ENCODE data around the gene GRAMD2A.

DNA sequence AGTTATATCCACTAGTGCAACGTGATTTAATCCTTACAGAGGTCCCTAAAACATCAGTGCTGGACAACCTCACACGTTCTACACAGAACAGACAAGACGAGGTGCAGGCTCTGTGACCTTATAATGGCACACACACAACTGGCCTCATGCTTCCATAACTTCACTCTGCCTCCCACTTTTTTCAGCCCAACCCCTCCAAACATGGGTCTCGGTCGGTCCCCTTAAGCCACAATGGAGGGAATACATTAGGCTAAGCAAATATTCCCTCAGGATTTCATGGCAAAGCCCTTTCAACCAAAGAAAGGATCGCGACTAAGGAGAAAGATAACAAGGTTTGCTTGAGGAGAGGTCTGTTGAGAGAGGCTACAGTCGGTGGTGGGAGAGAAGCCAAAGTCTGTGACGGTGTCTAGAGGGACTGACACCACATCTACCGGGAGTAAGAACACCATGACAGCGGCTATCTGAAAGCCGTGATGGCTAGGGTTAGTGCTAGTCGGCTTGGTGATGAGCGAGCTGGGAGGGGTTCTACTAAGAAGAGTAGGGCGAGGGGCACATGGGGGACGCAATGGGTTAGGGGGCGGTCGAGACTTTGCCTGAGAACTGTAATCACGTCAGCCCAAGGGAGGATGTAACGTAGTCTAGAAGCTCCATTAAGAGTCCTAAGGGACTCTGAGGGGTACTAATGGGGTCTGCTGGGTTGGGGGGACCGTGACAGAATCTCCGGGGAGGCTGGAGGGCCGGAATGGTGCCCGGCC is 80.7 kb downstream of the GRAMD2A start:
- TF ChIP-seq, protein P1, sequence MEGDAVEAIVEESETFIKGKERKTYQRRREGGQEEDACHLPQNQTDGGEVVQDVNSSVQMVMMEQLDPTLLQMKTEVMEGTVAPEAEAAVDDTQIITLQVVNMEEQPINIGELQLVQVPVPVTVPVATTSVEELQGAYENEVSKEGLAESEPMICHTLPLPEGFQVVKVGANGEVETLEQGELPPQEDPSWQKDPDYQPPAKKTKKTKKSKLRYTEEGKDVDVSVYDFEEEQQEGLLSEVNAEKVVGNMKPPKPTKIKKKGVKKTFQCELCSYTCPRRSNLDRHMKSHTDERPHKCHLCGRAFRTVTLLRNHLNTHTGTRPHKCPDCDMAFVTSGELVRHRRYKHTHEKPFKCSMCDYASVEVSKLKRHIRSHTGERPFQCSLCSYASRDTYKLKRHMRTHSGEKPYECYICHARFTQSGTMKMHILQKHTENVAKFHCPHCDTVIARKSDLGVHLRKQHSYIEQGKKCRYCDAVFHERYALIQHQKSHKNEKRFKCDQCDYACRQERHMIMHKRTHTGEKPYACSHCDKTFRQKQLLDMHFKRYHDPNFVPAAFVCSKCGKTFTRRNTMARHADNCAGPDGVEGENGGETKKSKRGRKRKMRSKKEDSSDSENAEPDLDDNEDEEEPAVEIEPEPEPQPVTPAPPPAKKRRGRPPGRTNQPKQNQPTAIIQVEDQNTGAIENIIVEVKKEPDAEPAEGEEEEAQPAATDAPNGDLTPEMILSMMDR (IDR thresholded peaks at IDR 0.05): no peak
- no peak for TF ChIP-seq ZFX (IDR thresholded peaks at IDR 0.05; ENCODE audit: borderline replicate concordance)

Data from 22Rv1 (cell line).